Spleen (tissue), 11 donors: ENCODE results near the gene TXNRD2. TPM values are rescaled to one million over a fixed set of nuclear protein-coding genes. Genes with fewer than 3 reads are reported as not detected.

Experiments used
- DNase-seq: peaks from one replicate; pipeline ENCODE4 v3.0.0-alpha.2; 2020
- H3K27ac ChIP-seq, 8 donors: fragments of 200-600 bp; sonication (generic) in 7 of 8; 1 replicate in 4 of 8; 2 replicates in 4 of 8; pipeline versions ENCODE4 v1.5.0 to v1.8.0; 2016 to 2021; ENCODE audit warnings: inconsistent platforms in 4 of 8, mild to moderate bottlenecking in 4 of 8, moderate library complexity in 1 of 8
- H3K27me3 ChIP-seq, 7 donors: fragments of 200-600 bp; sonication (generic) in 6 of 7; replicated peaks in 1 of 7; 1 replicate in 4 of 7; 2 replicates in 3 of 7; pipeline versions ENCODE4 v1.5.0 to v1.8.0; 2016 to 2021; ENCODE audit warnings: inconsistent platforms in 3 of 7, mild to moderate bottlenecking in 1 of 7
- H3K36me3 ChIP-seq, 6 donors: fragments of 200-600 bp; sonication (generic) in 5 of 6; 1 replicate in 4 of 6; 2 replicates in 2 of 6; pipeline versions ENCODE4 v1.5.0 to v1.8.0; 2016 to 2021; ENCODE audit warnings: inconsistent platforms in 2 of 6
- H3K4me1 ChIP-seq, 6 donors: fragments of 200-600 bp; sonication (generic) in 5 of 6; 1 replicate in 3 of 6; 2 replicates in 3 of 6; pipeline versions ENCODE4 v1.5.0 to v1.8.0; 2016 to 2021; ENCODE audit warnings: inconsistent platforms in 3 of 6
- H3K4me3 ChIP-seq, 8 donors: fragments of 200-600 bp; sonication (generic) in 7 of 8; 1 replicate in 4 of 8; 2 replicates in 4 of 8; pipeline versions ENCODE4 v1.5.0 to v1.8.0; 2016 to 2021; ENCODE audit warnings: inconsistent platforms in 4 of 8, mild to moderate bottlenecking in 4 of 8, moderate library complexity in 2 of 8
- H3K9me3 ChIP-seq, 8 donors: fragments of 200-600 bp; sonication (generic) in 7 of 8; 1 replicate in 4 of 8; 2 replicates in 4 of 8; pipeline versions ENCODE4 v1.5.0 to v1.8.0; 2016 to 2021; ENCODE audit warnings: inconsistent platforms in 4 of 8
- POLR2A ChIP-seq, 3 donors: fragments of 450-650 bp; IDR thresholded peaks; one replicate each; pipeline ENCODE4 v1.5.1; 2017; ENCODE audit warnings: antibody characterized with exemption in 3 of 3, mild to moderate bottlenecking in 1 of 3
- POLR2AphosphoS5 ChIP-seq, 3 donors: sonication (generic); formaldehyde crosslinking; IDR thresholded peaks; one replicate each; pipeline ENCODE4 v1.5.1; 2017; ENCODE audit warnings: antibody characterized with exemption in 3 of 3
- WGBS, 5 donors: extraction: QIAGEN DNeasy Blood & Tissue Kit in 3 of 5; methylation state at CpG; one replicate each; pipeline versions ENCODE4 v1.1.5 to v1.1.7; 2013 to 2018; 5-methylcytosine and 5-hydroxymethylcytosine counted together
- intact Hi-C: fragments of 100-400 bp; cut with DNase I; formaldehyde crosslinking; loops from one replicate; pipeline ENCODE4 v1.15.0; 2023; ENCODE audit warnings: low total_unique reads
- polyA plus RNA-seq, 3 donors: library from polyadenylated mRNA; stranded (reverse); fragments of 200-250 nt; gene quantifications; one replicate each; pipeline ENCODE4 v1.2.1, GENCODE V29; 2013
- total RNA-seq, 7 donors: library from RNA; depleted of rRNA in 3 of 7; stranded (reverse); fragments of >200 nt in 3 of 7; fragmentation: NEBNext Ultra II Directional in 4 of 7; extraction: Animal tissue kit (Norgen Biotek cat#: 25700) in 4 of 7; gene quantifications; one replicate each; pipeline versions ENCODE4 v1.1.0 to v1.2.1, GENCODE V29; 2016 to 2021
- TF ChIP-seq, protein P1 (sequence below), 11 experiments: fragments of 200-600 bp in 7 of 11; fragments of 450-650 bp in 4 of 11; sonication (generic) in 4 of 11; IDR thresholded peaks in 8 of 11; conservative IDR thresholded peaks in 3 of 11; 1 replicate in 7 of 11; 2 replicates in 4 of 11; pipeline versions ENCODE4 v1.4.0 to v1.8.0; 2016 to 2021; ENCODE audit warnings: antibody characterized with exemption in 11 of 11, inconsistent platforms in 4 of 11, mild to moderate bottlenecking in 1 of 11
- donor health status: healthy with polysubstance abuse.
- donor health status: DM: no; HTN: no; CAD: no; lungs with moderate emphysema.
- donor health status: DM: no; HTN: no; CAD: no.
- donor health status: Bipolar disorder and iron deficiency.
- donor health status: healthy.
- donor health status: DM: no; HTN: no; CAD: no.
- donor health status: DM: yes; HTN: yes; CAD: no.

The TXNRD2 gene
- total and polyA plus RNA-seq, 10 donors: 21.6 to 45.9 (median 35.5) TPM

DNA sequence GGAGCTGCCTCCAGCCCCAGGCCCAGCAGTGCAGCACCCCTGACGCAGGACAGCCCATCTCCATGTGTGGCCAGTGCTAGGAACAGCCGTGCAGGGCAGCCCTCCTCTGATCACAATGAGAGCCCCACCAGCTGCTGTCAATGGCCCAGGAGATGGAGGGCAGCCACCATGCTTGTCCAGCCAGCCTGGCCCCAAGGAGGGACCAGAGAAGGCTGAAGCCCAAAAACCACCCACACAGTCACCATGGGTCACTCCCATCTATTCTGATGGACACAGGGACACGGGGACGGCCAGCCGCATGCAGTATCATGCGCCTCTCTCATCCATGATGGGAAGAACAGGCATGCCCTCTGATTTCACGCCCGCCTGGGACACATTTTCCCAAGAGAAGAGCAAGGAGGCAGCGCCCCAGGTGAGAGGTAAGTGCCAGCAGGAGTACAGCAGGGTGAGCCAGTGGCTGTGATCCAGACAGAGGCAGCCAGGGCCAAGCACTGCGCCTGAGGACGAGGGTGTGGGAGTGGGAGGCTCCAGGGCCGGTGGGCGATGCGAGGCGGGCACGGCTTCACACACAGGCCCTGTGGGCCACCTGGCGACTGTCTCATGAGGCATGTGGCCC lies 53.4 kb downstream of the TXNRD2 start:
- Histone ChIP-seq H3K27me3 (no peaks in the 10 kb centered on the region), H3K36me3 (peaks cover 0 to 37% (median 0%) of the 10 kb centered on the region in 6 donors), H3K9me3 (no peaks in the 10 kb centered on the region), H3K27ac (peak overlapping the region in 1 of 8 donors; percentile 83), H3K4me1 (peaks cover 27 to 78% (median 48%) of the 10 kb centered on the region in 6 donors), H3K4me3 (no peak overlapping the region)
- intact Hi-C loops: no loop called here
- 89 to 96% (median 94%) methylated on average over 13 to 17 of the region's 17 CpGs for WGBS, 5 donors
- TF ChIP-seq POLR2AphosphoS5 (IDR thresholded peaks at IDR 0.05): no peak
- TF ChIP-seq, protein P1, sequence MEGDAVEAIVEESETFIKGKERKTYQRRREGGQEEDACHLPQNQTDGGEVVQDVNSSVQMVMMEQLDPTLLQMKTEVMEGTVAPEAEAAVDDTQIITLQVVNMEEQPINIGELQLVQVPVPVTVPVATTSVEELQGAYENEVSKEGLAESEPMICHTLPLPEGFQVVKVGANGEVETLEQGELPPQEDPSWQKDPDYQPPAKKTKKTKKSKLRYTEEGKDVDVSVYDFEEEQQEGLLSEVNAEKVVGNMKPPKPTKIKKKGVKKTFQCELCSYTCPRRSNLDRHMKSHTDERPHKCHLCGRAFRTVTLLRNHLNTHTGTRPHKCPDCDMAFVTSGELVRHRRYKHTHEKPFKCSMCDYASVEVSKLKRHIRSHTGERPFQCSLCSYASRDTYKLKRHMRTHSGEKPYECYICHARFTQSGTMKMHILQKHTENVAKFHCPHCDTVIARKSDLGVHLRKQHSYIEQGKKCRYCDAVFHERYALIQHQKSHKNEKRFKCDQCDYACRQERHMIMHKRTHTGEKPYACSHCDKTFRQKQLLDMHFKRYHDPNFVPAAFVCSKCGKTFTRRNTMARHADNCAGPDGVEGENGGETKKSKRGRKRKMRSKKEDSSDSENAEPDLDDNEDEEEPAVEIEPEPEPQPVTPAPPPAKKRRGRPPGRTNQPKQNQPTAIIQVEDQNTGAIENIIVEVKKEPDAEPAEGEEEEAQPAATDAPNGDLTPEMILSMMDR (IDR thresholded peaks at IDR 0.05 in 8 of 11, conservative IDR thresholded peaks at IDR 0.05 in 3 of 11): no peak
- TF ChIP-seq POLR2A (IDR thresholded peaks at IDR 0.05): no peak
- peak; percentile 73 for DNase-seq

DNA sequence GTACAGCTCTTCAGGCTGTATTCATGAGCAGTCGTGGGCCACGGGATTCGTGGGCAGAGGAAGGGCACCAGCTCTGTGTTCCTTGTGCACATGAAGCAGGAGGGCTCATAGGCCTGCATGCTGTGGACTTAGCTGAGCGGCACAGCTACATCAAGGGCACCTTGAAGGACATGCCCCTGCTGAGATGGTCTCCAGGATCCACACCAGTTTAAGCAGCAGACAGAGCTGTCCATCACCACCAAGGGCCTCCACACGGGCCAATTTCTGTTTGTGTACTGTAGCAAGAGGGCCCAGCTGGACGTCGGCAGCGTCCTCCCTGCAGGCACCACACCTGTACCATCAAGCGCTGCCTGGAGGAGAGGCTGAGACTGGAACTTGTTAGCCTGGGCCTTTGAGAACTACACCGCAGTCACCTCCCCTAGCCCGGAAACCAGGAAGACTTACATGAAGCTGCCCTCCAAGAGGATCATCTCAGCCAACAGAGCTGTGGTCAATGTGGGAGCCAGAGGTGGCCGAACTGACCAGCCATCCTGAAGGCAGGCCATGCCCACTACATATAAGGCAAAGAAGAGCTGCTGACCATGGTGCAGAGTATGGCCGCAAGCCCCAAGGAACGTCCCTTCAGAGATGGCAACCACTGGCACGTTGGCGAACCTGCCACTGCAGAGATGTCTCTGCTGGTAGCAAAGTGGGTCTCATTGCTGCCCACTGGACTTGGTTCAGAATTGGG lies 54.2 kb downstream of the TXNRD2 start:
- no peaks in the 10 kb centered on the region for H3K9me3 ChIP-seq
- peak; percentile 81 for DNase-seq
- peaks cover 19 to 70% (median 40%) of the 10 kb centered on the region in 6 donors for H3K4me1 ChIP-seq
- H3K27ac ChIP-seq: peak overlapping the region in 7 of 8 donors; percentile 24 to 86 (median 80)
- intact Hi-C loops: no loop called here
- no peak for TF ChIP-seq POLR2AphosphoS5 (IDR thresholded peaks at IDR 0.05)
- TF ChIP-seq, protein P1 (IDR thresholded peaks at IDR 0.05 in 8 of 11, conservative IDR thresholded peaks at IDR 0.05 in 3 of 11): no peak
- no peak for TF ChIP-seq POLR2A (IDR thresholded peaks at IDR 0.05)
- H3K36me3 ChIP-seq: peaks cover 0 to 42% (median 0%) of the 10 kb centered on the region in 6 donors
- no peaks in the 10 kb centered on the region for H3K27me3 ChIP-seq
- peak overlapping the region in 1 of 8 donors; percentile 35 for H3K4me3 ChIP-seq
- whole genome bisulfite sequencing, 5 donors: 79 to 88% (median 83%) methylated on average over 12 to 16 of the region's 16 CpGs

DNA sequence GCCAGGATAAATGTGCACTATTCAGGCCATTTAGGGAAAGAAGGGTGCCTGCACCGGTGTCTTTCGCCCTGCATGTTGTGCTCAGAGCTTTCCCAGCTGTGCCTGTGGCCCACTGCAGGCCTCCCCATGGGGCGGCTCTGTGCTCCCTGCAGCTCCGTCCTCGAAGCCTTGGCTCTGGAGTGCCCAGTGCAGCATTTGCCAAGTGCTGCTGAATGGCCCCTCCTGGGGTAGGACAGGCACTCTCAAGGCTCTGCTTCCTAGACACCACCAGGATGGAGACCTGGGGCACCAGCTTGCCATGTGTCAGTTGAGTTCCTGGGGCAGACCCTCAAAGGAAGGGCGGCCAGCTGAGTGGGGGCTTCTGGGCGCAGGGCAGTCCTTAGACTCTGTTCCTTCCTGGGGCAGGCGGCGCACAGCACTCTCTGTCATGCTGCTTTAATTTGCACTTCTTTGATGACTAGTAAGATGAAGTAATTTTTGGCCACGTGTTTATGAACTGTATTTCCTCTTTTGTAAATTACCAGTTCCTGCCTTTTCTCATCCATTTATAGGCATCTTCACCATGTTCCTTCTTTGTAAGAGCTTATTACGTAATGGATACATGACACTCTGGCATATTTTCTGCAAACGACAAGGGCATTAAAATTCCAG lies 54.9 kb downstream of the TXNRD2 start:
- peak; percentile 91 for DNase-seq
- no peaks in the 10 kb centered on the region for H3K27me3 ChIP-seq
- H3K4me3 ChIP-seq: peak overlapping the region in 1 of 8 donors; percentile 35
- H3K36me3 ChIP-seq: peaks cover 0 to 43% (median 0%) of the 10 kb centered on the region in 6 donors
- peak overlapping the region; percentile 24 to 86 (median 74) for H3K27ac ChIP-seq
- 40 to 57% (median 46%) methylated on average over 9 to 12 of the region's 12 CpGs for WGBS, 5 donors
- peaks cover 12 to 68% (median 33%) of the 10 kb centered on the region in 6 donors for H3K4me1 ChIP-seq
- peak; percentile 21 to 53 (median 35) for TF ChIP-seq POLR2AphosphoS5 (IDR thresholded peaks at IDR 0.05)
- TF ChIP-seq, protein P1 (IDR thresholded peaks at IDR 0.05 in 8 of 11, conservative IDR thresholded peaks at IDR 0.05 in 3 of 11): no peak
- H3K9me3 ChIP-seq: no peaks in the 10 kb centered on the region
- intact Hi-C loops: no loop called here
